ENCODE results near the gene GRAMD1A.

- TF ChIP-seq CTCF (IDR thresholded peaks at IDR 0.05) (no peak), EZH2 (IDR thresholded peaks at IDR 0.05; ENCODE audit: borderline replicate concordance, insufficient read depth, low read depth, low read length, poor library complexity, severe bottlenecking) (no peak)
Measured at GRCh38 chr19:35061583-35062373, 61.7 kb downstream of the GRAMD1A start.
